MM.1S (cell line): ENCODE data around the gene IL1R1.

ENCODE experiments used
- DNase-seq: peaks from one replicate; pipeline ENCODE4 v3.0.0-alpha.2; 2015
- H2AFZ ChIP-seq: fragments of 300-600 bp; sonication (generic); 2 replicates; pipeline ENCODE4 v1.6.0; 2016; ENCODE audit warnings: antibody characterized with exemption, low read length
- H3F3A ChIP-seq: fragments of 300-600 bp; sonication (generic); 2 replicates; pipeline ENCODE4 v1.6.1; 2016; ENCODE audit warnings: mild to moderate bottlenecking, antibody characterized with exemption, low read length, moderate library complexity, mixed read lengths; ENCODE audit not compliant: insufficient read depth
- H3K27ac ChIP-seq: fragments of 300-600 bp; sonication (generic); 2 replicates; pipeline ENCODE4 v1.5.1; 2016; ENCODE audit warnings: mild to moderate bottlenecking, low read length
- H3K27me3 ChIP-seq: fragments of 300-600 bp; sonication (generic); replicated peaks from 2 replicates; pipeline ENCODE4 v1.6.0; 2016; ENCODE audit warnings: low read length; ENCODE audit not compliant: insufficient read depth
- H3K36me3 ChIP-seq: fragments of 300-600 bp; sonication (generic); replicated peaks from 2 replicates; pipeline ENCODE4 v1.6.1; 2016; ENCODE audit warnings: mild to moderate bottlenecking, low read length, mixed read lengths; ENCODE audit not compliant: insufficient read depth
- H3K4me1 ChIP-seq: fragments of 300-600 bp; sonication (generic); 2 replicates; pipeline ENCODE4 v1.6.1; 2016; ENCODE audit warnings: low read length, mixed read lengths
- H3K4me2 ChIP-seq: fragments of 300-600 bp; sonication (generic); 2 replicates; pipeline ENCODE4 v1.6.0; 2016; ENCODE audit warnings: low read depth, low read length
- H3K4me3 ChIP-seq: fragments of 300-600 bp; sonication (generic); 2 replicates; pipeline ENCODE4 v1.5.1; 2016; ENCODE audit warnings: low read length, mixed read lengths
- H3K79me2 ChIP-seq: fragments of 300-600 bp; sonication (generic); 2 replicates; pipeline ENCODE4 v1.6.1; 2016; ENCODE audit warnings: mixed run types, low read length, mixed read lengths
- H3K9ac ChIP-seq: fragments of 300-600 bp; sonication (generic); 2 replicates; pipeline ENCODE4 v1.6.1; 2016; ENCODE audit warnings: low read length, mixed read lengths
- H3K9me2 ChIP-seq: fragments of 300-600 bp; sonication (generic); replicated peaks from 2 replicates; pipeline ENCODE4 v1.6.1; 2016; ENCODE audit warnings: mild to moderate bottlenecking, low read length, mixed read lengths; ENCODE audit not compliant: insufficient read depth
- H3K9me3 ChIP-seq: fragments of 300-600 bp; sonication (generic); replicated peaks from 2 replicates; pipeline ENCODE4 v1.6.1; 2016; ENCODE audit warnings: mild to moderate bottlenecking, low read length, mixed read lengths; ENCODE audit not compliant: insufficient read depth
- H4K20me1 ChIP-seq: fragments of 300-600 bp; sonication (generic); 2 replicates; pipeline ENCODE4 v1.6.1; 2016; ENCODE audit warnings: mild to moderate bottlenecking, low read length, moderate library complexity, mixed read lengths; ENCODE audit not compliant: insufficient read depth
- EZH2 ChIP-seq: fragments of 300-600 bp; sonication (generic); optimal IDR thresholded peaks from 2 replicates; pipeline ENCODE3; 2017; ENCODE audit warnings: low read depth, mild to moderate bottlenecking, antibody characterized with exemption, low read length, mixed read lengths
- EZH2phosphoT487 ChIP-seq: fragments of 300-600 bp; sonication (generic); IDR thresholded peaks from 2 replicates; pipeline ENCODE4 v1.6.1; 2018; ENCODE audit warnings: antibody characterized with exemption, low read length
- TF ChIP-seq, protein P1 (sequence below): fragments of 300-600 bp; sonication (generic); IDR thresholded peaks from 2 replicates; pipeline ENCODE4 v1.5.1; 2016; ENCODE audit warnings: antibody characterized with exemption, low read length, mixed read lengths

The IL1R1 gene

DNA sequence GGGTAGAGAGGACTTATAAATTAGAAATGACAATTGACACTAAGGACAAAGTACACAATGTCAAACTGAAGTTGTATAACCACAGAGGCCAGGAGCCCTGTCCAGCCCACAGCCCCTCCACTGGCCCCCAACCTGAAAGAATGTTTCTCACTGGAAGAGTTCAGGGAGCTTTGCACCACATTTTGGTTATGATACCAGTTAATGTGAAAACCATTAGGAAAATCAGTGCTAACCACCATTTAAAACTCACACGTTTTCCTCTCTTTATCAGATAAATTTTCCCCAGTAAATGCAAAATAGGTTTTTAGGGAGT, 38.1 kb downstream of the IL1R1 start:
- no peaks in the 10 kb centered on the region for H3K9me3 ChIP-seq
- no peak overlapping the region for H3K27ac ChIP-seq

DNA sequence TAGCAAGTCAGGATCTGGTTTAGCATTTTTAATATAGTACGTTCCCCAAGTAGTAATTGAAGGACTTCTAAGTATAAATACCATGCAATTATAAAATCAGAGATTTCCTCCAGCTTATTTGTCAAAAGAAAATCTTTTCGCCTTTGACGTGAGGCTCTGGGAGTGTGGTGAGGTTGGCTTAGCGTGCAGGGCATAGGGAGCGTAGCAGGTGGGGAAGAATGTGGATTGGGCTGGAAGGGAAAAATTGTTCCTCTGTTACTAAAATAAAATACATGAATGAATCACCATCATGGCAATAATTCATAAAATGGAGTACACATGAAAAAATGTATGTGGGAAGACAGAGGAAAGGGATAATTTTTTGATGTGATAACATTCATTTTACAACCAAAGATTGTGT, 38.8 kb downstream of the IL1R1 start:
- no peak overlapping the region for H3K4me2 ChIP-seq
- no peaks in the 10 kb centered on the region for H3K4me1 ChIP-seq
- TF ChIP-seq, protein P1, sequence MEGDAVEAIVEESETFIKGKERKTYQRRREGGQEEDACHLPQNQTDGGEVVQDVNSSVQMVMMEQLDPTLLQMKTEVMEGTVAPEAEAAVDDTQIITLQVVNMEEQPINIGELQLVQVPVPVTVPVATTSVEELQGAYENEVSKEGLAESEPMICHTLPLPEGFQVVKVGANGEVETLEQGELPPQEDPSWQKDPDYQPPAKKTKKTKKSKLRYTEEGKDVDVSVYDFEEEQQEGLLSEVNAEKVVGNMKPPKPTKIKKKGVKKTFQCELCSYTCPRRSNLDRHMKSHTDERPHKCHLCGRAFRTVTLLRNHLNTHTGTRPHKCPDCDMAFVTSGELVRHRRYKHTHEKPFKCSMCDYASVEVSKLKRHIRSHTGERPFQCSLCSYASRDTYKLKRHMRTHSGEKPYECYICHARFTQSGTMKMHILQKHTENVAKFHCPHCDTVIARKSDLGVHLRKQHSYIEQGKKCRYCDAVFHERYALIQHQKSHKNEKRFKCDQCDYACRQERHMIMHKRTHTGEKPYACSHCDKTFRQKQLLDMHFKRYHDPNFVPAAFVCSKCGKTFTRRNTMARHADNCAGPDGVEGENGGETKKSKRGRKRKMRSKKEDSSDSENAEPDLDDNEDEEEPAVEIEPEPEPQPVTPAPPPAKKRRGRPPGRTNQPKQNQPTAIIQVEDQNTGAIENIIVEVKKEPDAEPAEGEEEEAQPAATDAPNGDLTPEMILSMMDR: no peak
- no peak for TF ChIP-seq EZH2phosphoT487
- TF ChIP-seq EZH2: no peak
- H3F3A ChIP-seq: no peaks in the 10 kb centered on the region
- H3K27ac ChIP-seq: no peak overlapping the region
- no peak for DNase-seq
- H3K36me3 ChIP-seq: no peaks in the 10 kb centered on the region
- H3K9ac ChIP-seq: no peak overlapping the region
- H3K27me3 ChIP-seq: no peaks in the 10 kb centered on the region
- H3K4me3 ChIP-seq: no peak overlapping the region
- H3K9me2 ChIP-seq: no peaks in the 10 kb centered on the region
- H2AFZ ChIP-seq: no peak overlapping the region
- H3K9me3 ChIP-seq: no peaks in the 10 kb centered on the region
- H4K20me1 ChIP-seq: no peaks in the 10 kb centered on the region
- H3K79me2 ChIP-seq: no peaks in the 10 kb centered on the region

More for the DNA sequence above, 38.1 kb downstream of the IL1R1 start:
- TF ChIP-seq EZH2 (no peak), EZH2phosphoT487 (no peak)
- TF ChIP-seq, protein P1: no peak
- Histone ChIP-seq H3K4me1 (no peaks in the 10 kb centered on the region), H3K4me3 (no peak overlapping the region), H3K9me2 (no peaks in the 10 kb centered on the region), H3K27me3 (no peaks in the 10 kb centered on the region), H4K20me1 (no peaks in the 10 kb centered on the region), H2AFZ (no peak overlapping the region), H3K79me2 (no peaks in the 10 kb centered on the region), H3K9ac (no peak overlapping the region), H3F3A (no peaks in the 10 kb centered on the region), H3K36me3 (no peaks in the 10 kb centered on the region), H3K4me2 (no peak overlapping the region)
- no peak for DNase-seq

GRCh38 chr2:102181919-102182635, 39.5 kb downstream of the IL1R1 start:
- no peak overlapping the region for H3K4me3 ChIP-seq

More at GRCh38 chr2:102181919-102182635, 39.5 kb downstream of the IL1R1 start:
- Histone ChIP-seq H3K36me3 (no peaks in the 10 kb centered on the region), H3K4me1 (no peaks in the 10 kb centered on the region), H3K9me3 (no peaks in the 10 kb centered on the region), H3K79me2 (no peaks in the 10 kb centered on the region), H3F3A (no peaks in the 10 kb centered on the region), H3K9ac (no peak overlapping the region), H4K20me1 (no peaks in the 10 kb centered on the region), H3K27me3 (no peaks in the 10 kb centered on the region), H3K27ac (no peak overlapping the region), H3K4me2 (no peak overlapping the region), H3K9me2 (no peaks in the 10 kb centered on the region), H2AFZ (no peak overlapping the region)
- TF ChIP-seq, protein P1: no peak
- no peak for TF ChIP-seq EZH2phosphoT487
- DNase-seq: no peak
